Sigmoid colon (tissue), 4 donors: Measurements from ENCODE around the gene NPTX1.

Source experiments
- EP300 ChIP-seq, 4 donors: sonication (generic); formaldehyde crosslinking; IDR thresholded peaks; one replicate each; pipeline ENCODE4 v1.6.1; 2017; ENCODE audit warnings: antibody characterized with exemption in 4 of 4
- TF ChIP-seq, protein P1 (sequence below), 4 experiments: fragments of 450-650 bp in 3 of 4; fragments of 200-600 bp in 1 of 4; IDR thresholded peaks; one replicate each; pipeline ENCODE4 v1.5.1; 2016 to 2019; ENCODE audit warnings: antibody characterized with exemption in 4 of 4, mild to moderate bottlenecking in 3 of 4, moderate library complexity in 2 of 4

DNA sequence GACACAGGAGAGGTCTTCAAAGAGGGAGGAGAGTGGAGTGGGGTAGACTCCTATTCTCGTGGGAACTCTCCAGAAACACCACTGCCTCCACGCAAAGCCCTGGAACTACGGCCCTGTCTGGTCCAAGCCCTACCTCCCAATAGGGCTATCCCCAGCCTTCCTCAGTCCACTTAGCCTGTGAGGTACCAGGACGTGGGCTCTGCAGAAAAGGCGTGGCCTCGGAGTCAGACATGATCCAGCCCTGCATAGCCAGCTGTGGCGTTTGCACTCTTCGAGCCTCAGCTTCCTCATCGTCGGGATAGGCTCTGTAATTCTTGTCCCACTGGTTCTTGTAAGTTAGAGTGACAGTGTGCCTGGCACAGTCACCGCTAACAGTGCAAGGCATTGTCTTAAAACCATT, 47.6 kb downstream of the NPTX1 start:
- TF ChIP-seq, protein P1, sequence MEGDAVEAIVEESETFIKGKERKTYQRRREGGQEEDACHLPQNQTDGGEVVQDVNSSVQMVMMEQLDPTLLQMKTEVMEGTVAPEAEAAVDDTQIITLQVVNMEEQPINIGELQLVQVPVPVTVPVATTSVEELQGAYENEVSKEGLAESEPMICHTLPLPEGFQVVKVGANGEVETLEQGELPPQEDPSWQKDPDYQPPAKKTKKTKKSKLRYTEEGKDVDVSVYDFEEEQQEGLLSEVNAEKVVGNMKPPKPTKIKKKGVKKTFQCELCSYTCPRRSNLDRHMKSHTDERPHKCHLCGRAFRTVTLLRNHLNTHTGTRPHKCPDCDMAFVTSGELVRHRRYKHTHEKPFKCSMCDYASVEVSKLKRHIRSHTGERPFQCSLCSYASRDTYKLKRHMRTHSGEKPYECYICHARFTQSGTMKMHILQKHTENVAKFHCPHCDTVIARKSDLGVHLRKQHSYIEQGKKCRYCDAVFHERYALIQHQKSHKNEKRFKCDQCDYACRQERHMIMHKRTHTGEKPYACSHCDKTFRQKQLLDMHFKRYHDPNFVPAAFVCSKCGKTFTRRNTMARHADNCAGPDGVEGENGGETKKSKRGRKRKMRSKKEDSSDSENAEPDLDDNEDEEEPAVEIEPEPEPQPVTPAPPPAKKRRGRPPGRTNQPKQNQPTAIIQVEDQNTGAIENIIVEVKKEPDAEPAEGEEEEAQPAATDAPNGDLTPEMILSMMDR (IDR thresholded peaks at IDR 0.05): no peak
- no peak for TF ChIP-seq EP300 (IDR thresholded peaks at IDR 0.05)
